Stimulated activated effector memory CD8-positive, alpha-beta T cell treated with anti-CD3 and anti-CD28 coated beads, Interleukin-12 subunit alpha, Interleukin-12 subunit beta, amount 100 ng/mL, for 72 hours (primary cell): ENCODE measurements around the gene CFAP68.

Experiments
- ATAC-seq: fragments of 150-1000 bp; cut with Tn5 transposase; 2 replicates; pipeline ENCODE4 v1.10.0; 2021
- DNase-seq, 2 donors: peaks; one replicate each; pipeline ENCODE4 v3.0.0; 2021 to 2022; ENCODE audit warnings: low spot score in 2 of 2
- H3K27ac Mint-ChIP-seq: one replicate; pipeline ENCODE4 v1.8.0; 2022; ENCODE audit warnings: mild to moderate bottlenecking, mixed read lengths
- H3K36me3 Mint-ChIP-seq: one replicate; pipeline ENCODE4 v1.8.0; 2022; ENCODE audit warnings: mild to moderate bottlenecking, mixed read lengths
- H3K4me1 Mint-ChIP-seq: one replicate; pipeline ENCODE4 v1.8.0; 2022; ENCODE audit warnings: mixed read lengths
- H3K4me3 Mint-ChIP-seq: one replicate; pipeline ENCODE4 v1.8.0; 2022; ENCODE audit warnings: mild to moderate bottlenecking, mixed read lengths
- H3K9me3 Mint-ChIP-seq: one replicate; pipeline ENCODE4 v1.8.0; 2022; ENCODE audit warnings: mixed read lengths

CFAP68 gene, protein sequence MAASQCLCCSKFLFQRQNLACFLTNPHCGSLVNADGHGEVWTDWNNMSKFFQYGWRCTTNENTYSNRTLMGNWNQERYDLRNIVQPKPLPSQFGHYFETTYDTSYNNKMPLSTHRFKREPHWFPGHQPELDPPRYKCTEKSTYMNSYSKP

DNA sequence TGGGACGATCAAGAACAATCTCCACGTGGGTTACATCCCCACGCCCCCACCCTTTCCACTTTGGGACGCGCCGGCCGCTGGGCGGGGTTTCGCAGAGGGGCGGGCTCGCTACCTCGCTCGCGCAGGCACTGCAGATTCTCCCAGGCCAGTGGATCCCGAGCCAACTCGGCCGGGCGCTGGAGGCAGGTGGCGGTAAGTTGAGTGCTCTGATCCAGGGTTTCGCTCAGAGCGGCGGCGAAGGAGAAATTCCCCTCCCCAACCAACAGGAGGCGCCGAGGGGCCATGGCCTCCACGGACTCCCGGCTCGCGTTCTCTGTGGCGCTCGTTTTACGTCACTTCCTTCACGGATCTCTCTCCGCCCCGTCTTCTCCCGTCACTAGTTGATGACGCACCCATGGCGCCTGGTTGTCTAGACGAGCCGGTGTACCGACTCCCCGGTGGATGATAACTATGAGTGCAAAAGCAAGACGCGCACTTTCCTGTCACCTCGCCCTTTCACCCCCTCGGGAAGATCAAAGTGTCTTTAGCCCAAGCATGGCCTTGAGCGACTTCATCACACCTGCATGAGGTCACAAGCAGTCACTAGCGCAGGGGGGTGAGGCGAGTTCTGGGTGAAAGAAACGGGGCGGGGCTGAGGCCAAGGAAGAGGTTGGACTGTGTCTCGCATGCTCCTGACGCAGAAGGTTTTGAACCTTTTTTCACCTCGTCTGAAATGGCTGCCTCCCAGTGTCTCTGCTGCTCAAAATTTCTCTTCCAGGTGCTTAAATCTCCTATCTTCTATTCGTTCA is at the start of gene CFAP68, which contains the start of gene FDXACB1:
Gene CFAP68, plus strand, starts transcription at position 693 of the 788 bp plus-strand sequence. Its CDS starts 20 bp downstream, at position 713.
Gene FDXACB1, minus strand, starts transcription at position 317 of the 788 bp plus-strand sequence. Its CDS starts 33 bp downstream, at position 284.
- Mint-ChIP-seq H3K36me3 (peaks cover 32% of the 10 kb centered on the region), H3K9me3 (peaks cover 3% of the 10 kb centered on the region), H3K4me3 (peak within 1 kb of the TSS; percentile 88), H3K4me1 (peaks cover 14% of the 10 kb centered on the region), H3K27ac (peak within 1 kb of the TSS; percentile 97)
- DNase-seq (peak; percentile 90 to 98), ATAC-seq (peak; percentile 95)

GRCh38 chr11:111833524-111833923 is 45.8 kb upstream of the CFAP68 start:
- no peaks in the 10 kb centered on the region for H3K9me3 Mint-ChIP-seq
- H3K27ac Mint-ChIP-seq: no peak overlapping the region
- DNase-seq (no peak), ATAC-seq (no peak)
- H3K4me3 Mint-ChIP-seq: no peak overlapping the region
- peaks cover 88% of the 10 kb centered on the region for H3K36me3 Mint-ChIP-seq
- H3K4me1 Mint-ChIP-seq: peaks cover 24% of the 10 kb centered on the region

DNA sequence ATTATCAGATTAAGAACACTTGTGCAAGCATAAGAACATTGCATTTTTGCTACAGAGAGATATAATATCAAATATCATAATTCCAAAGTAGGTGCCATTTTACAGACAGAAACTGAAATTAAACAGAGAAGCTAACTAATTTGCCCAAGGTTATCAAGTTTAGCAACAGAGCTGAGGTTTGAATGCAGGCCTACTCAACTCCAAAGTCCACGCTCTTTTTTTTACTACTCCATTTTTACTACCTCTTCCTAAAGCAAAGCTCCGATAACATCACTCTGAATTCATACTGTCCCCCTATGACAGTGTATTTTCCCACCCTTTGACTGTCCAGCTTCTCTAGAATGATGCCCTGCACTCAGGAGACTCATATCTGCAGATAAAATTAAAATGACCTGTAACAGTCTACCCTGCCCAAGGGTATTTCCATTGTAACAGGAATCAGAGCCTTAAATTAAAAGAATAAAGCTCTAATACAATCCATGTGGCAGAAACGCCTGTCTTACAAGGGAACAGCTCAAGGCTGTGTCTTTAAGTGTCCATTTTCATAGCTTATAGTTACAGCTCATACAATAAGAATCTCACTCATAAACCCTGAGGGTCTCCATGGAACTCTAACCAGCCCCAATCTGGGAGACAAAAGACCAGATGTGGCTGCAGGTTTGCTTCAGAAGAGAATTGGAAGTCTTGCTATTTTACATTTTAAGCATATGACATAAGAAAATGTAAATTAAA is 44.7 kb upstream of the CFAP68 start:
- Mint-ChIP-seq H3K4me1 (peaks cover 15% of the 10 kb centered on the region), H3K36me3 (peaks cover 88% of the 10 kb centered on the region), H3K27ac (no peak overlapping the region), H3K9me3 (no peaks in the 10 kb centered on the region), H3K4me3 (no peak overlapping the region)
- DNase-seq (no peak), ATAC-seq (no peak)

DNA sequence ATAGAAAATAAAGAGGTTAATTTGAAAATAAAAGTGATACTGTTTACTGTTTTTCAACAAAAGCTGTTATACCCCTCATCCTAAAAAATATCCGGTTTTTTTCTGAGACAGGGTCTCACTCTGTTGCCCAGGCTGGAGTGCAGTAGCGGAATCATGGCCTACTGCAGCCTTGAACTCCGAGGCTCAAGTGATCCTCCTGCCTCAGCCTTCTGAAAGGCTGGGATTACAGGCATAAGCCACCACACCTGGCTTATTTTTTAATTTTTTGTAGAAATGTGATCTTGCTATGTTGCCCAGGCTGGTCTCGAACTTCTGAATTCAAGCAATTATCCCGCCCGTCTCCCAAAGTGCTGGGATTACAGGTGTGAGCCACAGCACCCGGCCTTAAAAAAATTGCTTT is 43.7 kb upstream of the CFAP68 start:
- Mint-ChIP-seq H3K27ac (no peak overlapping the region), H3K36me3 (peaks cover 86% of the 10 kb centered on the region), H3K9me3 (no peaks in the 10 kb centered on the region), H3K4me3 (no peak overlapping the region), H3K4me1 (peaks cover 12% of the 10 kb centered on the region)
- ATAC-seq: no peak
- DNase-seq: no peak

GRCh38 chr11:111836162-111836561 is 43.2 kb upstream of the CFAP68 start:
- no peak overlapping the region for H3K27ac Mint-ChIP-seq
- H3K9me3 Mint-ChIP-seq: no peaks in the 10 kb centered on the region
- H3K36me3 Mint-ChIP-seq: peaks cover 88% of the 10 kb centered on the region
- DNase-seq: no peak
- ATAC-seq: no peak
- H3K4me3 Mint-ChIP-seq: no peak overlapping the region
- H3K4me1 Mint-ChIP-seq: peaks cover 12% of the 10 kb centered on the region

GRCh38 chr11:111836721-111837120 is 42.6 kb upstream of the CFAP68 start:
- no peak for DNase-seq
- Mint-ChIP-seq H3K4me1 (peaks cover 12% of the 10 kb centered on the region), H3K36me3 (peaks cover 89% of the 10 kb centered on the region), H3K27ac (peak overlapping the region; percentile 74), H3K9me3 (no peaks in the 10 kb centered on the region), H3K4me3 (no peak overlapping the region)
- ATAC-seq: no peak

GRCh38 chr11:111837366-111837891 is 41.9 kb upstream of the CFAP68 start:
- Mint-ChIP-seq H3K36me3 (peaks cover 90% of the 10 kb centered on the region), H3K4me1 (peaks cover 12% of the 10 kb centered on the region), H3K4me3 (no peak overlapping the region), H3K27ac (peak overlapping the region; percentile 74), H3K9me3 (no peaks in the 10 kb centered on the region)
- ATAC-seq (no peak), DNase-seq (no peak)

- peaks cover 12% of the 10 kb centered on the region for H3K4me1 Mint-ChIP-seq
- DNase-seq (no peak), ATAC-seq (no peak)
- H3K36me3 Mint-ChIP-seq: peaks cover 90% of the 10 kb centered on the region
- no peaks in the 10 kb centered on the region for H3K9me3 Mint-ChIP-seq
- H3K4me3 Mint-ChIP-seq: no peak overlapping the region
- no peak overlapping the region for H3K27ac Mint-ChIP-seq
Observed at GRCh38 chr11:111838054-111838453, 41.3 kb upstream of the CFAP68 start.

GRCh38 chr11:111840143-111840542 is 39.2 kb upstream of the CFAP68 start:
- H3K4me3 Mint-ChIP-seq: no peak overlapping the region
- H3K4me1 Mint-ChIP-seq: peaks cover 12% of the 10 kb centered on the region
- ATAC-seq (no peak), DNase-seq (no peak)
- H3K36me3 Mint-ChIP-seq: peaks cover 94% of the 10 kb centered on the region
- no peak overlapping the region for H3K27ac Mint-ChIP-seq
- no peaks in the 10 kb centered on the region for H3K9me3 Mint-ChIP-seq

GRCh38 chr11:111841370-111842053 is 37.8 kb upstream of the CFAP68 start:
- no peak overlapping the region for H3K27ac Mint-ChIP-seq
- ATAC-seq: peak; percentile 89

DNA sequence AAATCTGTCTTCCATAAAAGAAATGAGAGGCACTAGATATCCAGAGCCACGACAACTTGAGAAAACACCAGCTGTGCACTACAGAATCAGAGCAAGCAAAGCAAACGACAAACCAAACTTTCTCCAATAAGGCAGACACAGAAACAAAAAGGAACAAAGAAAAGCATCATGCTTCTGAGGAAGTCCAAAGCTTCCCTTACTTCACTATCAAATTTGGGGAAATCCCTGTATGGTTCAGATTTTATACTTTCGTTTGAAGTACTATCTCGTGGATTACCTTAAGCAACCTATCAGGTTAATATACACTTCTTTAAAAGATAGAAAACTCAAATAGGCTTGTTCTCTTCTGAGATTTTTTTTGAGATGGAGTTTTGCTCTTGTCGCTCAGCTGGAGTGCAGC is 35.7 kb upstream of the CFAP68 start:
- no peak for DNase-seq
- ATAC-seq: no peak
- no peaks in the 10 kb centered on the region for H3K9me3 Mint-ChIP-seq
- H3K4me3 Mint-ChIP-seq: no peak overlapping the region
- H3K27ac Mint-ChIP-seq: no peak overlapping the region
- H3K4me1 Mint-ChIP-seq: no peaks in the 10 kb centered on the region
- peaks cover 85% of the 10 kb centered on the region for H3K36me3 Mint-ChIP-seq

More at GRCh38 chr11:111841370-111842053, 37.8 kb upstream of the CFAP68 start:
- no peaks in the 10 kb centered on the region for H3K9me3 Mint-ChIP-seq
- peaks cover 85% of the 10 kb centered on the region for H3K36me3 Mint-ChIP-seq
- H3K4me3 Mint-ChIP-seq: no peak overlapping the region
- H3K4me1 Mint-ChIP-seq: peaks cover 8% of the 10 kb centered on the region
- peak; percentile 69 to 89 for DNase-seq

GRCh38 chr11:111845276-111846028 is 33.9 kb upstream of the CFAP68 start:
- H3K4me1 Mint-ChIP-seq: no peaks in the 10 kb centered on the region
- H3K36me3 Mint-ChIP-seq: peaks cover 85% of the 10 kb centered on the region
- H3K27ac Mint-ChIP-seq: no peak overlapping the region
- ATAC-seq (no peak), DNase-seq (no peak)
- H3K4me3 Mint-ChIP-seq: no peak overlapping the region
- H3K9me3 Mint-ChIP-seq: no peaks in the 10 kb centered on the region

- H3K27ac Mint-ChIP-seq: peak overlapping the region; percentile 41
- no peak overlapping the region for H3K4me3 Mint-ChIP-seq
- H3K36me3 Mint-ChIP-seq: peaks cover 89% of the 10 kb centered on the region
Observed at GRCh38 chr11:111846063-111846462, 33.3 kb upstream of the CFAP68 start.

GRCh38 chr11:111846636-111847035 is 32.7 kb upstream of the CFAP68 start:
- H3K36me3 Mint-ChIP-seq: peaks cover 89% of the 10 kb centered on the region
- H3K27ac Mint-ChIP-seq: peak overlapping the region; percentile 41
- ATAC-seq: no peak
- H3K4me1 Mint-ChIP-seq: no peaks in the 10 kb centered on the region
- no peak for DNase-seq
- no peak overlapping the region for H3K4me3 Mint-ChIP-seq
- no peaks in the 10 kb centered on the region for H3K9me3 Mint-ChIP-seq

More at GRCh38 chr11:111846063-111846462, 33.3 kb upstream of the CFAP68 start:
- ATAC-seq (no peak), DNase-seq (no peak)
- H3K4me1 Mint-ChIP-seq: no peaks in the 10 kb centered on the region
- H3K9me3 Mint-ChIP-seq: no peaks in the 10 kb centered on the region
